ENCODE measurements around the gene LONP1.
"Not testable (repeated sequence)": the region's sequence is repeated elsewhere in the genome, so short reads cannot be mapped to it uniquely, and the experiment has no call there.

Gene LONP1

DNA sequence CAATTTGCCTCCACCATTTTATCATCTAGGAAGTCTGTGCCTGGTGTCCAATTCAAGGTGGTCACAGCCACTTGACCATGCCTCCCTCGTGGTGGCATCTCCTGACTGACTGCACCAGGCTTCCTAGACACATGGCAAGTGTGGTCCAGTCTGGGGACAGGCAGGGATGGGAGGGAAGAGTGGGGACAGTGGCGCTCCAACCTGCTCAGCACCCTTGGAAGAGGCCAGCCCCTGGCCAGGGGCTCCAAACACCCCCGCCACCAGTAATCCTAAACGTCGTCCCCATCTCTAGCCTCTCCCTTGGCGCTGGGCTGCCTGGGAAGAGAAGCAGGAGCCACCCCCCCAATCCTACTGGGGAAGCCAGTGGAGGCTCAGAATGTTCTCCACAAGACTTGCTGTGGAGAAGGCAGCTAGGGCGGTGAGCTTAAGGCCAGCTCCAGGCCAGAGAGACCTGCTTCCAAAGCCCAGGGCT lies 27.2 kb downstream of the LONP1 start:
- DNase-seq = no peak

DNA sequence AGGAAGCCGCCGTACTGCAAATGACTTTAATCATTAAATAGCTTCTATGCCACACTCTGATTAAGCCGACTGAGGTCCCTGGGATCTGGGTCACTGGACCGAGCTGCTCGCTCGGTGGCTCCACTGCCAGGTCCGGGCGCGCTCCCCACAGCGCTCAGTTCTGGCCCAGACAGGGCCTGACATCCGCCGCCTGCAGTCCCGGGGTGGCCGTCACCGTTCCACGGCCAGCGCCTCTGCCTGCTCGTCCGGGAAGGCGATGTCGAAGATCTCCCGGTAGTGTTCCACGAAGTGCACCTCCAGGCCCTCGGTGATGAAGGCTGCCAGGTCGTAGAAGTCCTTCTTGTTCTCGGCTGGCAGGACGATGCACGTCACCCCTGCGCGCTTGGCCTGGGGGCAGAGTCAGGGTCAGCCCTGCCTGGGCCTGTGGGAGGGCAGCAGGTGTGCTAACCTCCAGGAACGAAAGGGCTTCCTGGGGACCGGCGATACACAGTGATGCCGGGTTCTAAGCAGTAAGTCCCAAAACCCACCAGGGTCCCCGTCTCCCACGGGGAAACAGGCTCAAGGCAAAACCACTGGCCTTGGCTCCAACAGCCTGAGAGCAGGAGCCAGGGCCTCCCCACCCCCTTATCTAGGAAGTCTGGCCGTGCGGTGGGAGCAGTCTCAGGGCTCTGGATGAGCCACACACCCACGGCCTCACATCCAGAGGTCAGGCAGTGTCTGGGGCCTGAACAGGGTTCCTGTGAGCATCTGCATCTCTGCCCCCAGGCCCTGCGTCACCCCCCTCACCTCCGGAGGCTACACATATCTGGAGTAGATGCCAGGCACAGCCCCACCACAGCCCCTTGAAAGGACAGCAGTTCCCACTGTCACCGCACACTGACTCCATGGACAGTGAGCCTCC lies 27.9 kb downstream of the LONP1 start:
- DNase-seq = no peak

DNA sequence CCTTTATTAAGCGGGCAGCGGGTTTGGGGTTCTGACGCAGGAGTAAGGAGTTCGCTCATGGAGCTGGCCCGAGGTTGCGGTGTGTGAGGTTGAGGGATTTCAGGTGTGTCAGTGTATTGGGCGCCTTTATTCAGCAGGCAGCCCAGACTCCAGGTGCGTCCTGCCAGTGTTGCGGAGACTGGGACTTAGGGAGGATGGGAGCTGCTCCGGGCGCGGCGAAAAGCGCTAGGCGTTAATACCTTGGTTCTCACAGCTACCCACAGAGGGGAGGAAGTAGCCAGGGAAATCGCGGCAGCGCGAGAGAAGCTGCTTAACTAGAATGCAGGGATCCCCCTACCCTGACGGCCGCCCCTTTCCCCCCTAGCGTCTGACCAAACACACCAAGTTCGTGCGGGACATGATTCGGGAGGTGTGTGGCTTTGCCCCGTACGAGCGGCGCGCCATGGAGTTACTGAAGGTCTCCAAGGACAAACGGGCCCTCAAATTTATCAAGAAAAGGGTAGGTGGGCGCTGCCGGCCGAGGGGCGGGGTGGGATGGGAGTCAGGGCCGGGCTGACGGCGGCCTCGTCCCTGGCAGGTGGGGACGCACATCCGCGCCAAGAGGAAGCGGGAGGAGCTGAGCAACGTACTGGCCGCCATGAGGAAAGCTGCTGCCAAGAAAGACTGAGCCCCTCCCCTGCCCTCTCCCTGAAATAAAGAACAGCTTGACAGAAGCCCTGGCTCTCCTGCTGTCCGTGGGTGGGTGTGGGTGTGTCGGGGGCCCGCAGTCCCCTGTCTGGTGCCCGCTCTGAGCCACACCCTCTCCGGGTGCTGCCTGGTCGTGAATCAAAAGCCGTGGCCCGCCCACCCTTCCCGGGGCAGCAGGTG lies 28.8 kb downstream of the LONP1 start:
- DNase-seq = no peak

DNA sequence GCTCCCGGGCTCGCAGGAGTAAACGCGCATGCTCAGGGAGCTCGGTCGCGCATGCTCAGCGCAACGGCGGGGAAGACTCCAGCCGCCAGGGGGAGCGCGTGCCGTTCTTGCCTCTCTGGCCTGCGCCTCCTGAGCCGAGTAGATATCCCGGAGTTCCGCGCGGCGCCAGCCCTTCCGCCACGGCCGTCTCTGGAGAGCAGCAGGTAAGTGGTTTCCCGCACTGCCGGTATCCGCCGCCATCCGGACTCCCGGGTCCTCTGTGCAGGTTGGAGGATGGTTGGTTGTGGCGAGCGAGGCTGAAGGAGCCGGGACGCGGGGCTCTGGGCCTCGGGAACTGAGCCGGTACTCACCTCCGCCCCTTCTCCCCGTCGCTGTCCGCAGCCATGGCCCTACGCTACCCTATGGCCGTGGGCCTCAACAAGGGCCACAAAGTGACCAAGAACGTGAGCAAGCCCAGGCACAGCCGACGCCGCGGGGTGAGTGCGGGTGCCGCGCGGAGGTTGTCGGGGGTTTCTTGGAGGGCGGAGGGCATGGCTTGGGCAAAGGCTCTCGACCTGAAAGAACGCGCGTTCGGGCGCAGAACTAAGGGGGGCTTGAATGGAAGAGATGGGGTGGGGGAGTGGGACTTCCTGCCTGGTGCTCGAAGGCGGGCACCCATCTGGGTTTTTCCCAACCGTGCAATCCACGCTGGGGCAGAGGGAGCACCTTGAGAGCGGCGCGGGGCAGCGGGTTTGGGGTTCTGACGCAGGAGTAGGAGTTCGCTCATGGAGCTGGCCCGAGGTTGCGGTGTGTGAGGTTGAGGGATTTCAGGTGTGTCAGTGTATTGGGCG lies 29.6 kb downstream of the LONP1 start, which contains the start of gene RPL36:
Gene RPL36 (plus strand): TSS at position 171 of the 830 bp plus-strand sequence. CDS start 213 bp downstream, at position 384.
- DNase-seq = peak; percentile 95

DNA sequence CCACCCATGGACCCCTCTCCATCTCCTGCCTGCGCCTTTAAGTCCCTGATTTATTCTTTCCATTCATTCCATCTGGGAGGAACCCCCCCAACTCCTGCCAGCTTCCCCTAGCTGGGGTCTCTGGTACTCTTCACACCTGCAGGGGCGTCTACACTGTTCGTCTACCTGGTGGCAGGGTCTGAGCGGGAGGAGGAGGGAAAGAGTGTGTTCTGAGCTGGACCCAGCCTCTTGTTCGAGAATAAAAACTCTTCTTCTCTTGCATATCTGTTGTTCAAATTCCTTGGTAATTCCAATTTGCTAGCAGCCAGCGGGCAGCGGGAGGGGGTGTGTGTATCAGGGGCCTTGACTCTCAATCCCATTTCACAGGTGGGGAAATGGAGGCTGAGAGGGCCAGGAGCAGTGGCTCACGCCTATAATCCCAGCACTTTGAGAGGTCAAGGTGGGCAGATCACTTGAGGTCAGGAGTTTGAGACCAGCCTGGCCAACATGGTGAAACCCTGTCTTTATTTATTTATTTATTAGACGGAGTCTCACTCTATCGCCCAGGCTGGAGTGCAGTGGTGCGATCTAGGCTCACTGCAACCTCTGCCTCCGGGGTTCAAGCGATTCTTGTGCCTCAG lies 31.6 kb downstream of the LONP1 start:
- DNase-seq = not testable (repeated sequence)

DNA sequence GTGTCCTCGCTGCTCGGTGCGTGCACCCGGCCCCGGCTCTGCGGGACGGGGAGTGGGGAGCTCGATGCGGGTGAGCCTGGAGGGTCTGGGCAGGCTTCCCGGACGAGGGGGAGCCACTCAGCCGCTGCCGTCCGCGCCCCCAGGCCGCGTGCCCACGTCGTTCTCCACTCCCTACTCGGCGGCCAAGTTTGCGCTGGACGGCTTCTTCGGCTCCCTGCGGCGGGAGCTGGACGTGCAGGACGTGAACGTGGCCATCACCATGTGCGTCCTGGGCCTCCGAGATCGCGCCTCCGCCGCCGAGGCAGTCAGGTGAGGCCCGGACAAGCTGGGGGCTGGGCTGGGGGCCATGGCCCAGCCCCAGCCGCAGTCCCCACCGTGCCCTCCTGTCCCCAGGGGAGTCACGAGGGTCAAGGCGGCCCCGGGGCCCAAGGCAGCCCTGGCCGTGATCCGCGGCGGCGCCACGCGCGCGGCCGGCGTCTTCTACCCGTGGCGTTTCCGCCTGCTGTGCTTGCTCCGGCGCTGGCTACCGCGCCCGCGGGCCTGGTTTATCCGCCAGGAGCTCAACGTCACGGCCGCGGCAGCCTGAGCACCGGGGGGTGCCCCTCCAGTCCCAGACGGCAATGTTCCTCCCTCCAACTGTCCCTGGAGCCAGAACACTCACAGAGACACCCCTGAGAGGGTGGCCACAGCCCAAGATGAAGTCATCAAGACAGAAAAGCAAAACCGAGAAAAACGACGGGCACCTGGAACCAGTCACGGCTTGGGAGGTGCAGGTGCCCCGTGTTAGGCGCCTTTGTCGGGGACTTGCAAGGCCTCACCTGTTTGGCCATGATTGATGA lies 32.4 kb downstream of the LONP1 start:
- DNase-seq = no peak

DNA sequence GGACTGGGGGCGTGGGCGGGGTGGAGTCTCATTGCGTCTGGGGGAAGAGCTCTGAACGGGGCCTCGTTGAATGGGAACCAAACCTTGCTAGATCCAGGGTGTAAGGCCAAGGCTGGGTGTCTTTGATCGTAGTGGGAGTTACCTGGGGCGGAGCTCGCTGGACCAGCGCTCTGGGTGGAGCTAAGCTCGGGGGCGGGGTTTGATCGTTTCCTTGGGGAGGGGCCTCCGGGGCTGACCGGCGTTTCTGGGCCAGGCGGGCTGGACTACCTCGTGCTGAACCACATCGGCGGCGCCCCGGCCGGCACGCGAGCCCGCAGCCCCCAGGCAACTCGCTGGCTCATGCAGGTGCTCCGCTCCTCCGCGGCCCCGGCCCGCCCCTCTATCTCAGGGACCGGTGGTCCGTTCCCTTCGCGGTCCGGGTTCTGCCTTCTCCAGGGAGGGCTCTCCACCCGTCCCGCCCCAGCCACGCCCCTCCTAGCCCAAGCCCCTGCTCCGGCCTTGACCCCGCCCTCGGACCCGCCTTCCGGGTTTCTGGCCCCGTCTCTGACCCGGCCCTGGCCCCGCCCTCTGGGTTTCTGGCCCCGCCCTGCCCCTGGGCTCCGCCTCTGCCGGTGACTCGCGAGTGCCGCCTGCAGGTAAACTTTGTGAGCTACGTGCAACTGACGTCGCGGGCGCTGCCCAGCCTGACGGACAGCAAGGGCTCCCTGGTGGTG lies 33.1 kb downstream of the LONP1 start:
- DNase-seq = peak; percentile 92

DNA sequence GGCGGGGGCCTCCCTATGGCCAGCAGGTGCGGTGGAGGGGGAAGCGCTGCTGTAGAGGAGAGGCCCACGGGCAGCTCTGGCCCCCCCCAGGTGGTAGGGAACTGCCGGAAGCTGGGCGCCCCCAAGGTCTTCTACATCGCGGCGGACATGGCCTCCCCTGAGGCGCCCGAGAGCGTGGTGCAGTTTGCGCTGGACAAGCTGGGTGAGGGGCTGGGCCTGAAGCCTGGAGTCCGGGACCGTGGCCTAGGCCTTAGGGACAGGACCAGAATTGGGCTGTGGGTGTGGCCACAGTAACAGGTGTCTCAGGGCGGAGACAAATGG lies 33.7 kb downstream of the LONP1 start:
- DNase-seq = no peak

DNA sequence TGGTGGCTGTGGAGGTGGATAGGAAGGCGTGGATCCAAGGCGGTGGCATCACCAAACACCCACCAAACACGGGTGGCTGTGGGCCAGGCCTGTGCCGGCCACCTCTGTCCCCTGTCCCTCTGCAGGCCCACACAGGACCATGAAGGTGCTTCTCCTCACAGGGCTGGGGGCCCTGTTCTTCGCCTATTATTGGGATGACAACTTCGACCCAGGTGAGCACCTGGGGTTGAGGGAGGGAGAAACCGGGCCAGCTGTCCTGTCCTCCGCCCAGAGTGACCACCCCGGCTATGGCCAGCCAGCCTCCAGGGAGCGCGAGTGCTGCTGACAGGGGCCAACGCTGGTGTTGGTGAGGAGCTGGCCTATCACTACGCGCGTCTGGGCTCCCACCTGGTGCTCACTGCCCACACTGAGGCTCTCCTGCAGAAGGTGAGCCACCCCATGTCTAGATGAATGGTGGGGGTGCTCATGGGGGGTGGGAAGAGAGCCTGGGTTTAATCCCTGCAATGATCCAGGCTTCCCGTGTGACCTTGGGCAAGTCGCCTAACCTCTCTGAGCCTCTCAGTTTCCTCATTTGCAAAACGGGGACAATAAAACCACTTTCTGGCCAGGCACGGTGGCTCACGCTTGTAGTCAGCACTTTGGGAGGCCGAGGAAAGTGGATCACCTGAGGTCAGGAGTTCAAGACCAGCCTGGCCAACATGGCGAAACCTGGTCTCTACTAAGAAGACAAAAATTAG lies 35.1 kb downstream of the LONP1 start:
- DNase-seq = no peak

DNA sequence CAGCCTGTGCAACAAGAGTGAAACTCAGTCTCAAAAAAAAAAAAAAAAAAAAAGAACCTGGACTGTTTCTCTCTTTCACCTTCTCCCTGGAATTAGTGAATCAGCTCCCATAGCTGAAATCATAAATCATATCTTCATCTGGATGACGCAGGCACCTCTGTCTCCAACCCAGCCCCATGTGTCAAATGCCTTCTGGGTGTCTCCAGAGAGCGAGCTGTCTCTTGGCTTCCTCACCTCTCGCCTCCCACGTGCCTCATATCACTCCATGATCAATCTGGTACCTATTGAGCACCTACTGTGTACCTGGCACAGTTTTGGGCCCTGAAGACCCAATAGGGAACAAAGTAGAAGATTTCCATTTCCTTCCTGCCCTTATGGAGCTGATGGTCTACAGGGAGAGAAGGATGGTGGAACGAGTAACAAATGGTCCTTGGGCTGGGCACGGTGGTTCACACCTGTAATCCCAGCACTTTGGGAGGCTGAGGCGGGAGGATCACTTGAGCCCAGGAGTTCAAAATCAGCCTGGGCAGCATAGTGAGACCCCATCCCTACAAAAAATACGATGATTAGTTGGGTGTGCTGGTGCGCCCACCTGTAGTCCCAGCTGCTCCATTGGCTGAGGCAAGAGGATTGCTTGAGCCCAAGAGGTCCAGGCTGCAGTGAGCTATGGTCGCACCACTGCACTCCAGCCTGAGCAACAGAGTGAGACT lies 36.6 kb downstream of the LONP1 start:
- DNase-seq = no peak

DNA sequence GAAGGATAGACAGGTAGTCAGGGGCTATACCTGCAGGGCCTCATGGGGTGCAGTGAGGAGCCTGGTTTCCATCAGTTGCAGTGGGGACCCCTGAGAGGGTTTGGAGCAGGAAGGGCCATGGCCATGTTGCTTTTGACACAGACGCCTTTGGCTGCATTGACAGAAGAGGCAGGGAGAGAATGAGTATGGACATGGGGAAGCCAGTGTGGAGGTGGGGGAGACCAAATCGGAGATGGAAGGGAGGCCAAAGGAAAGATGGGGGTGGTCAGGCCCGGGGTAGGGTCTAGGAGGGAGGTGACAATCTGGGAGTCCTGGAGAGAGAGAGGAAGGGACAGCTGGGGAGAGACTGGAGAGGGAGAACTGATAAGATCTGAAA lies 37.9 kb downstream of the LONP1 start:
- DNase-seq = no peak

DNA sequence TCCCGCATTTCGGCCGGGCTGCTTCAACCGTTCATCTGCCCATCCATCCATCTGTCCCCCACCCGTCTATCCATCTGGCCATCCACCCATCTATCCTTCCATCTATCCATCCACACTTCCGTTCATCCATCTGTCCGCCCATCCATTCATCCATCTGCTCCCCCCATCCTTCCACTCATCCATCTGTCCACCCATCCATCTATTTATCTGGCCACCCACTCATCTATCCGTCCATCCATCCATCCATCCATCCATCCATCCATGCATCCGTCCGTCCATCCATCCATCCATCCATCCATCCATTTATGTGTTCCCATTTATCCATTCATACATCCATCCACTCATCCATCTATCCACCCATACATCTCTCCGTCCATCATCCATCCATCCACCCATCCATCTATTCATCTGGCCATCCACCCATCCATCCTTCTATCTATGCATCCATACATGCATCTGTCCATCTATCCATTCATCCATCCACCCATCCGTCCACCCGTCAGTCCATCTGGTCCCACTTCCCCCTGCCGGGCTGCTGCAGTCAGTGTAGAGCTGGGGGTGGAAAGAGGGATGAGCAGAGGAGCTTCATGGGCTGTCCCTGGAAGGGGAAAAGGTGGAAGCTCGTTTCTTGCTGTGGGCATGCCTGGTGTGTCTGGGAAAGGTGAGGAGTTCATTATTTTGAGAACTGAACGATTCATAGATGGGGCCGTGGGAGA lies 38.4 kb downstream of the LONP1 start:
- no peak for DNase-seq

DNA sequence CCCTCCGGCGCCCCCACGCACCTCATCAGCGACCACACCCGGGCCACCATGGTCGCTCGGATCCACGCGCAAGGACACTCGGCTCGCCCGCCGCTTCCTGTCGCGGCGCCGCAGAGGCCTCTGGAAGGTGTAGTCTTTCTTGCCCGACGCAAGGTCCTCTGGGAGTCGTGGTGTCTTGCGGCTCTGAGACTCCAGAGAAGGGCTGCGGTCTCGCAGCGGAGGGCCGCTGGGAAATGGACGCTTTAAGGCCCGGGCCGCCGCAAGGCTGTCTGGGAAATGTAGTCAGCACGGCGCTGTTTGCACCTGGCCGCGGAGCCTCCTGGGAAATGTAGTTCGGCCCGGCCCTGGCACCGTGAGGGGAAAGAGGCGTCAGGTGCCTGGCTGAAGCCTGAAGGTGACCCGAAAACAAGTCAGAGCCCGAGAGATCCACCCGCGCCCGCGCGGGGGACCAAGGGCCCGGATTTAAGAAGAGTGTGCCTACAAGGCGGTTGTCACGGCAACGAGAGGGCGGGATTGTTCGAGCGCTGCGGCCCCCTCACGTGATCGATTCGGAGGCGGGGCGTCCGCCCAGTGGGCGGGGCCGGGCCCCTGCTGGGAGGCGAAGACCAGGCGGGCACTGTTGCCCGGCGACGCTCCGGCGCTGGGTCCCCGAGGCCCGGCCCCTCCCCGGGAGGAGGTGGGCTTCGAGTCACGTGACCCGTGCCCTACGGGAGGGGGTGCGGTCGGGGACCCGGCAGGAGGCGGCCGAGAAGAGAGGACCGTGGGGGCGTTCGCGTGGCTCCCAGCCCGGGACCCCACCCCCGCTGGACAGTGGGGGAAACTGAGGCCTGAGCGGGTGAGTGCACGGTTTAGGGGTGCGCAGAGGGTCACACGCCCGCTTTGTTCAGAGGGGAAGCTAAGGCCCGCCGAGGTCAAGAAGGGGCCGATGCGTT lies 39.2 kb downstream of the LONP1 start, which contains the start of the genes HSD11B1L and MICOS13:
Gene HSD11B1L (plus strand): TSS at position 591 of the 932 bp plus-strand sequence. CDS start 3,806 bp downstream, outside the sequence.
Gene MICOS13 (minus strand): TSS at position 80 of the 932 bp plus-strand sequence. CDS start 30 bp downstream, at position 50.
- peak; percentile 96 for DNase-seq

DNA sequence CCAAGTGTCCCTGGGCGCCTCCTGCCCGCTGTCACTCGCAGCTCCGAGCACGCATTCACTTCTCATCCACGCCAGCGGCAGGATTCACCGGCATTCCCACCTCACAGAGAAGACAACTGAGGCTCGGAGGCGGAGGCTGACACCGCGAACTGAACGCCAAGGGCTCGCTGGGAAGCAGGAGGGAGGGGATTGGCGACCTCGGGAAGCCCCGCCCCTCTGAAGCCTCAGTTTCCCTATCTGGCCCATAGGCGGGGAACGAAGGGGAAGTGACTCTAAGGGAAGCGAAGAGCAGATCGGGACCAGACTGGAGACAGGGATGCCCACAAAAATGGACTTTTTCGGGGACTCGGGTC lies 39.9 kb downstream of the LONP1 start:
- no peak for DNase-seq

DNA sequence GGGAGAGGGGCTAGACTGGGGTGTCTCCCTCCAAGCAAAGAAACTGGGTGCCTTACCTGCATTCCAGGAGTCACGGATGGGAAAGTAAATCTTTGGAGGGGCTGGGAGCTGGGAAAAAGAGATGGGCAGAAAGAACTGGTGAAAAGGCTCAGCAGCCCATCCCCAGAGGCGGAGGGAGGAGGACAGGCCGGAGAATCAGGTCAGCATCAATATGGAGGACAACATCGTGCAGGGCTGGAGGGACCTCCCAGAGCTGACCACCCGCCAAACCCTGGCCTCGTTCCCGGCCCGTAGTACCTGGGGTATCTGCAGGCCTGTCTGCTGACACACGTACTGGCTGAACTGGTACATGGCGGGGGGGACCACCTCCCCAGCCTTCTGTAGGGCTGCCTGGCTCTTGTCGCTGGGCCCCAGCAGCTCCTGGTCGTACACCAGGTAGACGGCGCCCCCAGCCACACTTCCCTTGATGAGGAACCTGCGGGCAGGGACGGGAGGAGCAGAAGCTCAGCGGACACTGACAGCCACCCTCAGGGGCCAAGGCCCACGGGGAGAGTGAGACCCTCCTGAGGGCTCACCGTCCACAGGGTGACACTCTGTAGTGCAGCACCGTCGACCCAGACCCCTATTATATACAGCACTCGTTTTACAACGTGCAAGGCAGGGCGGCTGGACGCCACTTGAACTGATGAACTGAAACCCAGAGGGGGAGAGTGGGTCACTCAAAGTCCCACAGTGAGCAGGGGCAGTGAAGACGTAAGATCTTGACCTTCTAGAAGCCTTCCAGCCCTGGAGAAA lies 40.5 kb downstream of the LONP1 start:
- no peak for DNase-seq

DNA sequence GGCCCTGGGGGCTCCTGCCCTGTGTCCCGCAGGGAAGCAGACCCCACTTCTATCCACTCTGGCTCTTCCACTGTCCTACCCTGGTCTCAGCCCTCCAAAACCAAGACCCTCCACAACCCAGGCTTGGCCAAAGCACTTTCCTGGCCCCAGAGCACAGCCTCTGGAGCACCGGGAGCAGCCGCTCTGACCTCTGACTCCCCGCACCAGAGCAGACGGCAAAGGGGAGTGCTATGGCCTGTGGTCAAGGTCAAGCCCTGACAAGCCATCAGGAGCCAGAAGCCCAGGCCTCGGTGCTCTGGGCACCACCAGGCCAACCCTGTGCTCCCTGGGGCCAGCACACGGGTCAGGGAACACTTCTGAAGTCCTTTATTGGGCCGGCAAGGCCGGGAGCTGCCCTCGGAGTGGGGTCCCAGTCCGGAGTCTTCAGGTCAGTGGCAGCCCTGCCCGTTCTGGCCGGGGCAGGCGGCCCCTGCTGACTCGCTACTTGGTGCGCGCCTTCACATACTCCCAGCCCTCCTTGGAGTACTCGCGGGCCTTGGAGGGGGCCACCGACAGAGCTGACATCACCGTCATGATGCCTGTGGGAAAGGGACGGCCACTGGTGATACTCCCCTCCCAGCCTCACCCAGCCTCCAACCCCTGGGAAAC lies 41.8 kb downstream of the LONP1 start:
- no peak for DNase-seq

All from NCI-H774 (cell line).